PC-3 (cell line): Measurements from ENCODE around the gene URB1. TPM values are rescaled to one million over a fixed set of nuclear protein-coding genes. Genes with fewer than 3 reads are reported as not detected.
"Not testable (repeated sequence)": the region's sequence is repeated elsewhere in the genome, so short reads cannot be mapped to it uniquely, and the experiment has no call there.

Source experiments
- ATAC-seq: fragments of 200-7000 bp; cut with Tn5 transposase; 2 replicates; pipeline ENCODE4 v1.9.1; 2020; ENCODE audit warnings: mild to moderate bottlenecking, moderate library complexity
- BruUV-seq: library from RNA; stranded (reverse); fragments of 400-500 nt; replicated peaks from 2 replicates; lab custom pipeline; 2021; lab: Mats Ljungman, UMichigan
- CTCF ChIA-PET: fragments of 300-600 bp; sonication (Branson Sonifier 250); formaldehyde crosslinking; loops from one replicate; lab custom pipeline; 2022; ENCODE audit warnings: antibody characterized with exemption; lab: Charles Lee
- POLR2A ChIA-PET: fragments of 300-600 bp; sonication (Branson Sonifier 250); formaldehyde crosslinking; loops from one replicate; lab custom pipeline; 2022; ENCODE audit warnings: antibody characterized with exemption; ENCODE audit not compliant: unreplicated experiment; lab: Charles Lee
- DNase-seq: peaks from one replicate; pipeline ENCODE4 v3.0.0-alpha.2; 2015
- H2AFZ ChIP-seq: fragments of 300-600 bp; sonication (generic); 2 replicates; pipeline ENCODE4 v1.6.0; 2016; ENCODE audit warnings: antibody characterized with exemption, low read length
- H3F3A ChIP-seq: fragments of 300-600 bp; sonication (generic); one replicate; pipeline ENCODE4 v1.6.0; 2017; ENCODE audit warnings: antibody characterized with exemption, low read length, control low read depth, mild to moderate bottlenecking; ENCODE audit not compliant: unreplicated experiment
- H3K27ac ChIP-seq: fragments of 300-600 bp; sonication (generic); 2 replicates; pipeline ENCODE4 v1.5.1; 2016; ENCODE audit warnings: mild to moderate bottlenecking, low read length
- H3K27me3 ChIP-seq: fragments of 300-600 bp; sonication (generic); 2 replicates; pipeline ENCODE4 v1.6.1; 2016; ENCODE audit warnings: low read length, mixed read lengths
- H3K36me3 ChIP-seq: fragments of 300-600 bp; sonication (generic); 2 replicates; pipeline ENCODE4 v1.6.1; 2016; ENCODE audit warnings: low read depth, mixed run types, low read length, mixed read lengths
- H3K4me1 ChIP-seq: fragments of 300-600 bp; sonication (generic); 2 replicates; pipeline ENCODE4 v1.5.1; 2016; ENCODE audit warnings: low read length; ENCODE audit not compliant: insufficient read depth
- H3K4me2 ChIP-seq: fragments of 300-600 bp; sonication (generic); 2 replicates; pipeline ENCODE4 v1.6.0; 2016; ENCODE audit warnings: low read length
- H3K4me3 ChIP-seq: fragments of 300-600 bp; sonication (generic); 2 replicates; pipeline ENCODE4 v1.5.1; 2016; ENCODE audit warnings: mild to moderate bottlenecking, low read length, mixed read lengths
- H3K79me2 ChIP-seq: fragments of 300-600 bp; sonication (generic); 2 replicates; pipeline ENCODE4 v1.6.1; 2017; ENCODE audit warnings: low read length, mixed read lengths
- H3K9ac ChIP-seq: fragments of 300-600 bp; sonication (generic); 2 replicates; pipeline ENCODE4 v1.6.0; 2016; ENCODE audit warnings: mild to moderate bottlenecking, low read length
- H3K9me2 ChIP-seq: fragments of 300-600 bp; sonication (generic); replicated peaks from 2 replicates; pipeline ENCODE4 v1.6.1; 2016; ENCODE audit warnings: mixed run types, low read length, mixed read lengths
- H3K9me3 ChIP-seq: fragments of 300-600 bp; sonication (generic); 2 replicates; pipeline ENCODE4 v1.6.1; 2016; ENCODE audit warnings: low read length, mixed read lengths
- H4K20me1 ChIP-seq: fragments of 300-600 bp; sonication (generic); 2 replicates; pipeline ENCODE4 v1.6.1; 2016; ENCODE audit warnings: low read length, mixed read lengths
- EZH2 ChIP-seq: fragments of 300-600 bp; sonication (generic); IDR thresholded peaks from one replicate; pipeline ENCODE4 v1.6.1; 2017; ENCODE audit warnings: antibody characterized with exemption, mild to moderate bottlenecking, low read length; ENCODE audit not compliant: unreplicated experiment
- EZH2phosphoT487 ChIP-seq: fragments of 300-600 bp; sonication (generic); IDR thresholded peaks from 2 replicates; pipeline ENCODE4 v1.6.1; 2018; ENCODE audit warnings: mild to moderate bottlenecking, antibody characterized with exemption, low read length, borderline replicate concordance
- intact Hi-C: fragments of 100-400 bp; cut with micrococcal nuclease; formaldehyde crosslinking; loops from 2 replicates; pipeline ENCODE4 v1.9.0; 2023
- total RNA-seq: library from RNA; depleted of rRNA; stranded (reverse); fragments of >200 nt; gene quantifications from 2 replicates; pipeline ENCODE4 v1.2.3, GENCODE V29; 2014
- TF ChIP-seq, protein P1 (sequence below): fragments of 300-600 bp; sonication (generic); conservative IDR thresholded peaks from 2 replicates; pipeline ENCODE4 v1.5.1; 2017; ENCODE audit warnings: antibody characterized with exemption, low read depth, mild to moderate bottlenecking, low read length

Gene URB1
- total RNA-seq, 1 experiment from 2014 or later: 27.8 TPM

DNA sequence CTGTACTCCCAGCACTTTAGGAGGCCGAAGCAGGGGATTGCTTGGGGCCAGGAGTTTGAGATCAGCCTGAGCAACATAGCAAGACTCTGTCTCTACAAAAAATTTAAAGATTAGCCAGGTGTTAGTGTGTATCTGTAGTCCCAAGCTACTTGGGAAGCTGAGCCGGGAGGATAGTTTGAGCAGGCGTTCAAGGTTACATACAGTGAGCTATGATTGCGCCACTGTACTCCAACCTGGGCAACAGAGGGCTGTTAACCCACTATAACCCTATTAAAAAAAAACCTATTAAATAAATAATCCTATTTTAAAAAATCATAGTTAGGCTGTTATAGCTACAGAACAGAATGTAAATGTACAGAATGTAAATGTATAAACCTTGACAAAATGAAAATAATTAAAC lies 116.1 kb downstream of the URB1 start:
- DNase-seq (no peak), ATAC-seq (no peak)
- H3K4me1 ChIP-seq: peaks cover 14% of the 10 kb centered on the region
- H3K79me2 ChIP-seq: peaks cover 41% of the 10 kb centered on the region
- no peak overlapping the region for H3K27ac ChIP-seq
- no peaks in the 10 kb centered on the region for H3F3A ChIP-seq
- H4K20me1 ChIP-seq: no peaks in the 10 kb centered on the region
- H2AFZ ChIP-seq: no peak overlapping the region
- TF ChIP-seq, protein P1, sequence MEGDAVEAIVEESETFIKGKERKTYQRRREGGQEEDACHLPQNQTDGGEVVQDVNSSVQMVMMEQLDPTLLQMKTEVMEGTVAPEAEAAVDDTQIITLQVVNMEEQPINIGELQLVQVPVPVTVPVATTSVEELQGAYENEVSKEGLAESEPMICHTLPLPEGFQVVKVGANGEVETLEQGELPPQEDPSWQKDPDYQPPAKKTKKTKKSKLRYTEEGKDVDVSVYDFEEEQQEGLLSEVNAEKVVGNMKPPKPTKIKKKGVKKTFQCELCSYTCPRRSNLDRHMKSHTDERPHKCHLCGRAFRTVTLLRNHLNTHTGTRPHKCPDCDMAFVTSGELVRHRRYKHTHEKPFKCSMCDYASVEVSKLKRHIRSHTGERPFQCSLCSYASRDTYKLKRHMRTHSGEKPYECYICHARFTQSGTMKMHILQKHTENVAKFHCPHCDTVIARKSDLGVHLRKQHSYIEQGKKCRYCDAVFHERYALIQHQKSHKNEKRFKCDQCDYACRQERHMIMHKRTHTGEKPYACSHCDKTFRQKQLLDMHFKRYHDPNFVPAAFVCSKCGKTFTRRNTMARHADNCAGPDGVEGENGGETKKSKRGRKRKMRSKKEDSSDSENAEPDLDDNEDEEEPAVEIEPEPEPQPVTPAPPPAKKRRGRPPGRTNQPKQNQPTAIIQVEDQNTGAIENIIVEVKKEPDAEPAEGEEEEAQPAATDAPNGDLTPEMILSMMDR: no peak
- TF ChIP-seq EZH2phosphoT487: no peak
- TF ChIP-seq EZH2: no peak
- no peak overlapping the region for H3K4me2 ChIP-seq
- no TSS peak for BruUV-seq
- H3K36me3 ChIP-seq: no peaks in the 10 kb centered on the region; the same call in none of the 2 replicates
- POLR2A ChIA-PET: no interaction called here
- intact Hi-C loops: no loop called here
- CTCF ChIA-PET: interaction anchor here (0.6 kb wide), 1 partner anchor 544 kb away, joined by 5 read pairs; no protein-coding TSS in a partner anchor
- H3K4me3 ChIP-seq: no peak overlapping the region
- H3K9ac ChIP-seq: no peak overlapping the region
- no peaks in the 10 kb centered on the region for H3K9me2 ChIP-seq
- no peaks in the 10 kb centered on the region for H3K27me3 ChIP-seq
- no peaks in the 10 kb centered on the region for H3K9me3 ChIP-seq

DNA sequence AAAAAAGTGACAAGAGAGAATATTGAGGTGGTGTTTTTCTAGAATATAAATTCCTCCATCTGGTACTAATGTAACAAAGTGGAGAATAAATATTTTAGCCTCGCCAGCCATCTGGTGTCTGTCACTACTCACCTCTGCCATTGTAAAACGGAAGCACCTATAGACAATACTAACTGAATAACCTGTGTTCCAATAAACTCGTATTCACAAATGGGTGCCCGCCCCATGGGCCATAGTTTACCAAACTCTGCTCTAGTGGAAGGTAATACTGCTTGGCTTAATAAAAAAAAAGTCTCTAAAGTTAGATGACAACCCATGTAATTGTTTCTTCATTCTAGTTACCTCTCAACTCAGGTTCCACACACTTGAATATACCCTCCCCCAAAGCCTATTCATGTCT lies 122.1 kb downstream of the URB1 start:
- no TSS peak for BruUV-seq
- ChIA-PET POLR2A (no interaction called here), CTCF (no interaction called here)
- Histone ChIP-seq H3K4me2 (no peak overlapping the region), H3K4me1 (no peaks in the 10 kb centered on the region), H3K27me3 (no peaks in the 10 kb centered on the region), H3K9me3 (no peaks in the 10 kb centered on the region), H2AFZ (no peak overlapping the region), H3K27ac (no peak overlapping the region), H3K79me2 (peaks cover 15% of the 10 kb centered on the region), H3K4me3 (no peak overlapping the region), H3K36me3 (peaks cover 30% of the 10 kb centered on the region), H3K9me2 (no peaks in the 10 kb centered on the region), H4K20me1 (no peaks in the 10 kb centered on the region), H3K9ac (no peak overlapping the region), H3F3A (no peaks in the 10 kb centered on the region)
- no peak for DNase-seq
- no peak for ATAC-seq
- intact Hi-C loops: no loop called here
- TF ChIP-seq EZH2: no peak
- TF ChIP-seq, protein P1: no peak
- no peak for TF ChIP-seq EZH2phosphoT487

GRCh38 chr21:32265321-32265720 lies 127.5 kb downstream of the URB1 start:
- POLR2A ChIA-PET, DNase-seq, H3K27ac ChIP-seq: not testable (repeated sequence)

More at GRCh38 chr21:32265321-32265720, 127.5 kb downstream of the URB1 start:
- ATAC-seq, intact Hi-C loops, BruUV-seq, H3K79me2 ChIP-seq, H3K4me2 ChIP-seq, H3K27me3 ChIP-seq, H3F3A ChIP-seq, H3K9ac ChIP-seq, H2AFZ ChIP-seq, H4K20me1 ChIP-seq, H3K9me2 ChIP-seq, H3K9me3 ChIP-seq, CTCF ChIA-PET, H3K4me1 ChIP-seq, H3K4me3 ChIP-seq: not testable (repeated sequence)
- peaks cover 29% of the 10 kb centered on the region; the same call in 1 of the 2 replicates for H3K36me3 ChIP-seq
